Colonic mucosa (tissue), 4 donors: ENCODE measurements around the gene FES. TPM values are rescaled to one million over a fixed set of nuclear protein-coding genes. Genes with fewer than 3 reads are reported as not detected.
"Not testable (repeated sequence)": the region's sequence is repeated elsewhere in the genome, so short reads cannot be mapped to it uniquely, and the experiment has no call there.

Source experiments
- DNase-seq: peaks from one replicate; pipeline ENCODE4 v3.0.0-alpha.2; 2020
- H3K27ac ChIP-seq: fragments of 200-600 bp; one replicate; pipeline ENCODE4 v1.8.0; 2021
- H3K27me3 ChIP-seq: fragments of 200-600 bp; one replicate; pipeline ENCODE4 v1.8.0; 2021
- H3K36me3 ChIP-seq: fragments of 200-600 bp; one replicate; pipeline ENCODE4 v1.8.0; 2021
- H3K4me1 ChIP-seq: fragments of 200-600 bp; one replicate; pipeline ENCODE4 v1.8.0; 2021; ENCODE audit warnings: mild to moderate bottlenecking
- H3K4me3 ChIP-seq: fragments of 200-600 bp; one replicate; pipeline ENCODE4 v1.8.0; 2021
- H3K9ac ChIP-seq, 2 donors: one replicate each; pipeline ENCODE4 v1.7.0; 2013; ENCODE audit warnings: control low read depth in 2 of 2, low read depth in 2 of 2, low read length in 2 of 2
- H3K9me3 ChIP-seq: fragments of 200-600 bp; one replicate; pipeline ENCODE4 v1.8.0; 2021
- CTCF ChIP-seq: fragments of 200-600 bp; IDR thresholded peaks from one replicate; pipeline ENCODE4 v1.8.0; 2022; ENCODE audit warnings: antibody characterized with exemption, mild to moderate bottlenecking
- intact Hi-C: fragments of 100-400 bp; cut with DNase I; formaldehyde crosslinking; loops from one replicate; pipeline ENCODE4 v1.14.1; 2022
- total RNA-seq, 2 donors: library from RNA; stranded (reverse); fragmentation: NEBNext Ultra II Directional in 1 of 2; extraction: Animal tissue kit (Norgen Biotek cat#: 25700) in 1 of 2; gene quantifications; one replicate each; pipeline ENCODE4 v1.2.1, GENCODE V29; 2021
- donor health status: healthy.
- donor health status: DM: no; HTN: no; CAD: no.
- donor health status: DM: no; HTN: no; CAD: no.

The FES gene
- total RNA-seq, 2 donors from 2014 or later: 6.5 to 8.8 TPM

DNA sequence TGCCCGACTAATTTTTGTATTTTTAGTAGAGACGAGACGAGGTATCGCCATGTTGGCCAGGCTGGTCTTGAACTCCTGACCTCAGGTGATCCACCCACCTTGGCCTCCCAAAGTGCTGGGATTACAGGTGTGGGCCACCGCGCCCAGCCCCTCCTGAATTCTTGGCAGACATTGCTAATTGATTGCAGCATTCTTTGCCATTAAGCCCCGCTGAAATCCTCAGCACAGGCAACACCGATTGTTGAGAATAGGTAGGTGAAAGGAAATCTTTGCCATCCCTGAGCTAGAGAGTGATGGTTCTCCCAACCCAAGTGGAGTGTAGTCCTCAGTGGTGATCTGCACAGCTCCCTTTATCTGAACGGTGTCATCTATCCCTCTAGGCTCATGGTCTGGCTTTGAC, 20.4 kb downstream of the FES start:
- intact Hi-C loops: no loop called here
- no peak for DNase-seq
- no peak for TF ChIP-seq CTCF

GRCh38 chr15:90905306-90906180, 21.2 kb downstream of the FES start:
- intact Hi-C loops: no loop called here
- H3K4me1 ChIP-seq: no peaks in the 10 kb centered on the region
- no peak for DNase-seq
- H3K36me3 ChIP-seq: peaks cover 20% of the 10 kb centered on the region
- H3K27me3 ChIP-seq: no peaks in the 10 kb centered on the region
- no peak overlapping the region for H3K4me3 ChIP-seq
- no peaks in the 10 kb centered on the region for H3K9me3 ChIP-seq
- TF ChIP-seq CTCF: no peak
- no peak overlapping the region for H3K27ac ChIP-seq
- H3K9ac ChIP-seq: no peak overlapping the region

More for the DNA sequence above, 20.4 kb downstream of the FES start:
- no peaks in the 10 kb centered on the region for H3K27me3 ChIP-seq
- no peak overlapping the region for H3K9ac ChIP-seq
- peaks cover 13% of the 10 kb centered on the region for H3K36me3 ChIP-seq
- H3K9me3 ChIP-seq: no peaks in the 10 kb centered on the region
- no peak overlapping the region for H3K27ac ChIP-seq
- no peaks in the 10 kb centered on the region for H3K4me1 ChIP-seq
- H3K4me3 ChIP-seq: no peak overlapping the region

- Histone ChIP-seq H3K36me3 (peaks cover 27% of the 10 kb centered on the region), H3K27ac (no peak overlapping the region), H3K9ac (no peak overlapping the region), H3K4me3 (no peak overlapping the region), H3K9me3 (no peaks in the 10 kb centered on the region), H3K27me3 (no peaks in the 10 kb centered on the region), H3K4me1 (no peaks in the 10 kb centered on the region)
- intact Hi-C loops: no loop called here
- TF ChIP-seq CTCF: no peak
- no peak for DNase-seq
These were observed 22.0 kb downstream of the FES start for GRCh38 chr15:90906181-90906849.

GRCh38 chr15:90907051-90907660, 22.9 kb downstream of the FES start:
- Histone ChIP-seq H3K9me3 (no peaks in the 10 kb centered on the region), H3K27me3 (no peaks in the 10 kb centered on the region), H3K36me3 (peaks cover 36% of the 10 kb centered on the region), H3K4me3 (no peak overlapping the region), H3K27ac (no peak overlapping the region), H3K4me1 (no peaks in the 10 kb centered on the region), H3K9ac (no peak overlapping the region)
- intact Hi-C loops: no loop called here
- TF ChIP-seq CTCF: no peak
- DNase-seq: no peak

DNA sequence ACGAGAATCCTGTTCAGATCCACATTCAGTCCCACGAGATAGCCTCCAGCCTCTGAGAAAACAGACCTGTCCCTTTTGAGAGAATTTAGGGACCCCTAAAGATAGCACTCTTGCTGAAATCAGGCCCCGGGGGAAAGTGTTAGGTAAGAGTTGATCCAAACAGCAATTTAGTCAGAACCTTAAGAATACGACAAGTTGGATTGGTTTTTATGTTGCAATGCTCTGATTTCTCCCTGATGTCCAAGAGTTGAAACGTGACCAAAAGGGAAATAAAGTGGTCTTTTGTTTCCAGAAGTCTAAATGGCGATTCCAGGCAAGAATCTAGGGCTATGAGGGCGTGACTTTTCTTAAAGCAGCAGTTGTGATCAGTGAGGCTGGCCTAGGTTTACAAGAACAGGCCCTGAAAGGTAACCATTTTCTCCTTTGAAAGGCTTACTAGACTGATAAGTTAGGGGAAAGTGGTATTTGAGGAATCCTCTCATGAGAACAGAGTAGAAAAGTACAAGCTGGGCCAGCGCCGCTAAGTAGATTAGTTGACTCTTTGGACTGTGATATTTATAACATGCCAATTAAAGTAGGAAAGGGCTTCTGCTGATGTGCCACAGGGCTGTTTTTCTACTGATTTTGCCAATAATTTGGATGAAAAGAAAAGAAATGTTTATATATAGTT, 23.7 kb downstream of the FES start:
- Histone ChIP-seq H3K4me3 (no peak overlapping the region), H3K27ac (no peak overlapping the region), H3K9me3 (no peaks in the 10 kb centered on the region), H3K27me3 (no peaks in the 10 kb centered on the region), H3K36me3 (peaks cover 42% of the 10 kb centered on the region), H3K4me1 (no peaks in the 10 kb centered on the region), H3K9ac (no peak overlapping the region)
- no peak for TF ChIP-seq CTCF
- intact Hi-C loops: no loop called here
- DNase-seq: no peak

DNA sequence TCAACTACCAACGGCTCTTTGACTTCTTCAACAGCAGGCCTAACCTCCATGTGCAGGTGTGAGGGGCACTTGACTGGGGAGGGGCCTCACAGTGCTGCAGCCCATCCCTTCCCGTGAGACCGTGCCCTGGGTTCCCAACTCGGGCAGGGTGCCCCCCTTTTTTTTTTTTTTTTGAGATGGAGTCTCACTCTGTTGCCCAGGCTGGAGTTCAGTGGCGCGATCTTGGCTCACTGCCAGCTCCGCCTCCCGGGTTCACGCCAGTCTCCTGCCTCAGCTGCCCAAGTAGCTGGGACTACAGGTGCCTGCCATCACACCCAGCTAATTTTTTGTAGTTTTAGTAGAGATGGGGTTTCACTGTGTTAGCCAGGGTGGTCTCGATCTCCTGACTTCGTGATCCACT, 25.1 kb downstream of the FES start:
- H3K36me3 ChIP-seq: peaks cover 42% of the 10 kb centered on the region
- H3K9me3 ChIP-seq, H3K27ac ChIP-seq, H3K9ac ChIP-seq, DNase-seq, H3K27me3 ChIP-seq, H3K4me1 ChIP-seq, H3K4me3 ChIP-seq, intact Hi-C loops: not testable (repeated sequence)
